Calu3 (cell line): ENCODE results near the gene MXRA8. TPM values are rescaled to one million over a fixed set of nuclear protein-coding genes. Genes with fewer than 3 reads are reported as not detected.

Experiments used
- BruUV-seq: library from RNA; stranded (reverse); fragments of 400-500 nt; replicated peaks from 2 replicates; lab custom pipeline; 2021; lab: Mats Ljungman, UMichigan
- CTCF ChIA-PET: fragments of 300-600 bp; sonication (Branson Sonifier 250); formaldehyde crosslinking; loops from one replicate; lab custom pipeline; 2022; ENCODE audit warnings: antibody characterized with exemption; lab: Charles Lee
- DNase-seq: peaks from one replicate; pipeline ENCODE4 v3.0.0; 2022
- H3K27ac Mint-ChIP-seq: one replicate; pipeline ENCODE4 v1.8.0; 2022; ENCODE audit warnings: mixed read lengths; ENCODE audit not compliant: unreplicated experiment
- H3K27me3 Mint-ChIP-seq: one replicate; pipeline ENCODE4 v1.8.0; 2022; ENCODE audit warnings: mixed read lengths; ENCODE audit not compliant: unreplicated experiment
- H3K36me3 Mint-ChIP-seq: one replicate; pipeline ENCODE4 v1.8.0; 2022; ENCODE audit warnings: mild to moderate bottlenecking, moderate library complexity, mixed read lengths; ENCODE audit not compliant: insufficient read depth, unreplicated experiment
- H3K4me1 Mint-ChIP-seq: one replicate; pipeline ENCODE4 v1.8.0; 2022; ENCODE audit warnings: mild to moderate bottlenecking, low read depth, mixed read lengths; ENCODE audit not compliant: unreplicated experiment
- H3K4me3 Mint-ChIP-seq: one replicate; pipeline ENCODE4 v1.8.0; 2022; ENCODE audit warnings: mild to moderate bottlenecking, low read depth, moderate library complexity, mixed read lengths; ENCODE audit not compliant: unreplicated experiment
- H3K9me3 Mint-ChIP-seq: one replicate; pipeline ENCODE4 v1.8.0; 2022; ENCODE audit warnings: low read depth, mixed read lengths; ENCODE audit not compliant: unreplicated experiment
- intact Hi-C: fragments of 100-400 bp; cut with micrococcal nuclease; formaldehyde crosslinking; loops from one replicate; pipeline ENCODE4 v1.10.0; 2022; ENCODE audit not compliant: unreplicated experiment
- total RNA-seq: library from RNA; stranded (reverse); gene quantifications from 2 replicates; pipeline ENCODE4 v1.2.3, GENCODE V29; 2022
- TF ChIP-seq, protein P1 (sequence below): fragments of 200-600 bp; IDR thresholded peaks from one replicate; pipeline ENCODE4 v1.8.0; 2022; ENCODE audit warnings: antibody characterized with exemption; ENCODE audit not compliant: unreplicated experiment

MXRA8 gene
- total RNA-seq, 1 experiment from 2014 or later: not detected

DNA sequence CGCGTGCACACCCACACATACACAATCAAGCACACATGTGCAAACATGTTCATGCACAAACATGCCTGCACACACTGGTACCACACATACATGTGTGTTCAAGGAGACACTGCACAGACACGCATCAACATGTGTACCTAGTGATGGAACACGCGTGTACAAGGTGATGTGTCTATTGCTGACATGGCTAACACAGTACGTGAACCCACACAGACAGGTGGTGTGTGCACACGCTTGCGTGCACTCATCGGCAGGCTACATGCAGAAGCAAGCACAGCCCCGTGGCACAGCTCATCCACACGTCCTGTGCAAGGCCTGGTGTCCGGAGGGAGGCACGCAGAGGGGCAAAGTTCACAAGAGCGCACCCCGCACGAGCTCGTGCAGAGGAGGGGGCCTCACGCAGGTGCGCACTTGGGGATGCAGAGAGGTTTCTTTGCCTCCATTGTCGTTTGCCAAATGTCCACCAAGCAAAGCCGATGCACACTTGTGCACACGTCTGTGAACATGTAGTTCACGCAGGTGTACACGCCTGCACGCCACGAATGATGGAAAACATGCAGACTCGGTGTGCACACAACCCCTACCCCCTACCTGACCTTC lies 51.6 kb downstream of the MXRA8 start:
- Mint-ChIP-seq H3K27ac (no peak overlapping the region), H3K4me1 (no peaks in the 10 kb centered on the region), H3K9me3 (no peaks in the 10 kb centered on the region), H3K36me3 (peaks cover 61% of the 10 kb centered on the region), H3K4me3 (peak overlapping the region; percentile 73), H3K27me3 (no peaks in the 10 kb centered on the region)
- BruUV-seq: no TSS peak
- intact Hi-C loops: no loop called here
- CTCF ChIA-PET: no interaction called here
- TF ChIP-seq, protein P1, sequence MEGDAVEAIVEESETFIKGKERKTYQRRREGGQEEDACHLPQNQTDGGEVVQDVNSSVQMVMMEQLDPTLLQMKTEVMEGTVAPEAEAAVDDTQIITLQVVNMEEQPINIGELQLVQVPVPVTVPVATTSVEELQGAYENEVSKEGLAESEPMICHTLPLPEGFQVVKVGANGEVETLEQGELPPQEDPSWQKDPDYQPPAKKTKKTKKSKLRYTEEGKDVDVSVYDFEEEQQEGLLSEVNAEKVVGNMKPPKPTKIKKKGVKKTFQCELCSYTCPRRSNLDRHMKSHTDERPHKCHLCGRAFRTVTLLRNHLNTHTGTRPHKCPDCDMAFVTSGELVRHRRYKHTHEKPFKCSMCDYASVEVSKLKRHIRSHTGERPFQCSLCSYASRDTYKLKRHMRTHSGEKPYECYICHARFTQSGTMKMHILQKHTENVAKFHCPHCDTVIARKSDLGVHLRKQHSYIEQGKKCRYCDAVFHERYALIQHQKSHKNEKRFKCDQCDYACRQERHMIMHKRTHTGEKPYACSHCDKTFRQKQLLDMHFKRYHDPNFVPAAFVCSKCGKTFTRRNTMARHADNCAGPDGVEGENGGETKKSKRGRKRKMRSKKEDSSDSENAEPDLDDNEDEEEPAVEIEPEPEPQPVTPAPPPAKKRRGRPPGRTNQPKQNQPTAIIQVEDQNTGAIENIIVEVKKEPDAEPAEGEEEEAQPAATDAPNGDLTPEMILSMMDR: no peak
- no peak for DNase-seq

DNA sequence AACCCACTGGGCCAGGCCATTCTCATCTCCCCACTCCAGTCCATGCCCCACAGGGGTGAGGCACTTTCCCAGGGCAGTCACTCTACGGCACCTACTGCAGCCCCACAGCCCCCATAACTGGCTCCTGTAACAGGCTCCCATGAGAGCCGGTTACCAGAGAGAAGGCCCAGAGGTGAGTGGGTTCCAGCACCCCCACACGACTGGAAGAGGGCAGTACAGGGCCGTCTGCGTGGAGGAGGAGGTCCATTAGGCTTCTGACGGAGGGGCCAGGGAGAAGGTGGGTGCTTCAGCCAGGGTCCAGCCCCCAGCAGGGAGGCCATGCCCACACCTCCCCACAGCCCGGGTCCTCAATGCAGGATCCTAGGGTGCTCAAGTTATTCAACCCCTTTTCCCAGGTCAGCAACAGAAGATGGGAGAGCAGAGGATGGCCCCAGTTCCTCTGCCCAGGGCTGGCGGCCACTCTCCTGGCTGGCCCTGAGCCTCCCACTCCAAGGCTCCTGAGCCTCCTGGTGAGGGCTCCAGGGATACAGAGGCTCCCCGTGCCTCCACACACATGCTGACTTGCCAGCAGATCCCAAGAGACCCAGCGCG lies 52.2 kb downstream of the MXRA8 start:
- TF ChIP-seq, protein P1: no peak
- DNase-seq: no peak
- no peaks in the 10 kb centered on the region for H3K27me3 Mint-ChIP-seq
- intact Hi-C loops: no loop called here
- H3K4me1 Mint-ChIP-seq: no peaks in the 10 kb centered on the region
- H3K4me3 Mint-ChIP-seq: peak overlapping the region; percentile 73
- peaks cover 56% of the 10 kb centered on the region for H3K36me3 Mint-ChIP-seq
- no peaks in the 10 kb centered on the region for H3K9me3 Mint-ChIP-seq
- BruUV-seq: no TSS peak
- H3K27ac Mint-ChIP-seq: no peak overlapping the region
- CTCF ChIA-PET: no interaction called here

DNA sequence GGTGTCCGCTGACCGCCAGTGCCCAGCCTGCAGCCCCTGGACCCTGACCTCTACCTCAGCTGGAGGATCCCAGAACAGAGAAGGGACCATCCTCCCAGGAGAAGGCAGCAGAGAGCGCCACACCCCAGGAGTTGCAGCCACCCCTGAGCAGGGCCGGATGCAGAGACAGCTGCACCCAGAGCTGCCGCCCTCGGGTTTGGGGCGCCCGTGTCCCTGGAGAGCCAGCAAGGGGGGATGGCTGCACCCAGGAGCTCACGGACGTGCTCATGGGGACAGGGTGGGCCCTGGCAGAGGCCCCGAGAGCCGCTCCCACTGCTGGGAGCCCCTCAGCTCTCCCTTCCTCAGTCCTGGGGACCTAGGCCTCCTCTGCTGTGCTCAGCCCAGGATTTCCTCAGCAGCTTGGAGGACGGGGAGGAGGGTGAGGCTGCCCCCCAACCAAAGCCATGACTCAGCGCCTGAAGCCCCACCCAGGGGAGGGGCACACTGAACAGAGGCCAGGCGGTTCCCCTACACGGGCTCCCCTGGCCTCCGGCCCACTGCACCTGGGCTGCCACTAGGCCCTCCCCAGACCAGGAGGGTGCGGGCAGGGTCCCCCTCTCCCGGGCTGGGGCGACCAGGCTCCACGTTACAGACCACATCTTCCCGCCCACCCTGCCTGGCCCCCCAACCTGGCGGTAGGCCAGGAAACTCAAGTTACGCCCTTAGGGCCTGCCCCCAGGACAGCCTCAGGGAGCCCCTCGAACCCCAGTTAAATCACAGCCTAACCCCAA lies 52.9 kb downstream of the MXRA8 start:
- no TSS peak for BruUV-seq
- Mint-ChIP-seq H3K27me3 (no peaks in the 10 kb centered on the region), H3K4me1 (no peaks in the 10 kb centered on the region), H3K27ac (no peak overlapping the region), H3K9me3 (no peaks in the 10 kb centered on the region), H3K36me3 (peaks cover 49% of the 10 kb centered on the region), H3K4me3 (peak overlapping the region; percentile 73)
- CTCF ChIA-PET: interaction anchor here (0.8 kb wide), 1 partner anchor 200 kb away, joined by 4 read pairs; no protein-coding TSS in a partner anchor
- TF ChIP-seq, protein P1: no peak
- DNase-seq: peak; percentile 66
- intact Hi-C loops: no loop called here

DNA sequence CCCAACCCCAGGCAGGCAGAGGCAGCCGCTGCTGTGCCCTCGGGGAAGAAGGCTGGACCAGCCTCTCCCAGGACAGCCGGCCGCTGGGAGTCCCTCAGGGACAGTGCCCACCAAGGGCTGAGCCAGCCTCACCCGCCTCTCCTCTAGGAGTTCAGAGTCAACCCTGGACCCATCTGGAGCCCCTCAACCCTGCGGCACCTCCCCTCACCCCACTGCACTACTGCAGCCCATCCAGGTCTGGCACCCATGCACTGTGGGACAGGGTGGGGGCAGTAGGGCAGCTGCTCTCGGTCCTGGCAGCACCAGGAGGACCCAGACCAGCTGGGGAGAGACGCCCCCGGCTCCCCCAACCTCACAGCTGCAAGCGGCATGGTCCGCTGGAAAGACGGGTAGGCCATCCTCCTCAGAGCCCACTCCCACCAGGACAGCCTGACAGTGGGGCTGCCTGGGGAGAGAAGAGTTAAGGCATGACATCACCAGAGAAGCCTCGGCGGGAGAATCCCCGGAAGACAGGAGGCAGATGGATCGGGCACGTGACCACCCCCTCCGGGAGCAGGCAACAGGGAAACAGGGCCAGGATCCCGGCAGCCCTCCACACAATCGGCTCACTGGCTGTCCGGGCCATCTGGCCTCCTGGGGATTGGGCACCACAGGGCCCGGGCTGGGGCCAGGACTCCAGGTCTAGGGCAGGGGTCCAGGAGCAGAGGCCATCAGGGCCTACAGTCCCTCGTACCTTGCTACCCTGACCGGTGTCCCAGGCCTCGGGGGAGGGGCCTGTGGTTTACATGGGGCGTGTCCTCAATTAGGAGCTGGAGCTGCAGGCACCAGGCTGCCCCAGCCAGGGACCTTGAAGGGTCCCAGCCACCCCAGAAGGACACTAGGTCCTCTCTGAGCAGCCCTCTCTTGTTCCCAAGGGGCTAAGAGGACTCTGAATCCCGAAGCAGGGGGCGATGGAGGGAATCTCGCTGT lies 53.7 kb downstream of the MXRA8 start:
- no peaks in the 10 kb centered on the region for H3K4me1 Mint-ChIP-seq
- intact Hi-C loops: no loop called here

More for the DNA sequence above, 53.7 kb downstream of the MXRA8 start:
- DNase-seq: no peak
- Mint-ChIP-seq H3K4me3 (no peak overlapping the region), H3K27ac (no peak overlapping the region), H3K9me3 (no peaks in the 10 kb centered on the region), H3K36me3 (peaks cover 40% of the 10 kb centered on the region), H3K27me3 (no peaks in the 10 kb centered on the region)
- no TSS peak for BruUV-seq
- CTCF ChIA-PET: interaction anchor here (0.8 kb wide), 1 partner anchor 201 kb away, joined by 4 read pairs; no protein-coding TSS in a partner anchor
- TF ChIP-seq, protein P1: no peak
